SKM-1 treated with dmso at 0.1 percent for 144 hours (cell line): Measurements from ENCODE around the gene GLT8D1.
"Not testable (repeated sequence)": the region's sequence is repeated elsewhere in the genome, so short reads cannot be mapped to it uniquely, and the experiment has no call there.

Experiments used
- DNase-seq: peaks from one replicate; lab custom pipeline; 2025; ENCODE audit not compliant: unreplicated experiment; lab: John Stamatoyannopoulos, UW

The GLT8D1 gene

GRCh38 chr3:52683611-52684010, 22.0 kb downstream of the GLT8D1 start:
- no peak for DNase-seq

DNA sequence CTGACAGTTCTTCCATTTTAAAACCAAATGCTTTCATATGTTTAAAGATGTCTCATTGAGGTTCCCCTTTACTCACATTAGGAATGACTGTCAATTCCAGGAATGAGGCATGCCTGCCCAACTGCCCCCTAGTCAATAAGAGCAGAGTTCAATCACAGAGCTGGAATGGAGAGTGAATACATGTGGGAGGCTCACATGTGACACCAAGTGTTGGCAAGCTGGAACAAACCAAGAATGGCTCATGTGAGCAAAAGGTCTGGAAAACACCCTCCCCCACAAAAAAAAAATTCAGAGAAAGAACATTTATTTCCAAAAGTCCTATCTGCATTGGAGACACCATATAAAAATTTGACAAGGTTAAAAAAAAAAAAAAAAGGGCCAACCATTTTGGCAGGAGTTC, 23.6 kb downstream of the GLT8D1 start:
- DNase-seq, result peak; percentile 9

GRCh38 chr3:52681596-52681995, 24.0 kb downstream of the GLT8D1 start:
- no peak for DNase-seq

DNA sequence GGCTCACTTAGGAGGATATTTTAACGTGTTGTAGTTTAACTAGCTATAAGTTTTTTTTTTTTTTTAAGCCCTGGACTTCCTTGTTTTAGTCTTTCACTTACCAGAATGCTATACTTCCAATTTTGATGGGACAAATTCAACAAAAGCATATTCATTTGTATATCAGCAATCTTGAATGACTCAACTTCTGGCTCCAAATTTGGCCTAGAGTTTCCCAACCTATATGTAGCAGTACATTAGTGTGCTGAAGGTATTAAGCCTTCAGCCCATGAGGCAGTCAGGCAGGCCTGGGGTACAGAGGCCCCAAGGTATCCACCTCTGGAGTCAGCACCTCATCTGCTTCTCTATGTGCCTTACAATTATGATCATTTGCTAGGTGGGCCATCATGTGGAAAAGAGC, 25.8 kb downstream of the GLT8D1 start:
- DNase-seq, result no peak

- DNase-seq, result no peak
Measured at GRCh38 chr3:52679199-52679538, 26.4 kb downstream of the GLT8D1 start.

DNA sequence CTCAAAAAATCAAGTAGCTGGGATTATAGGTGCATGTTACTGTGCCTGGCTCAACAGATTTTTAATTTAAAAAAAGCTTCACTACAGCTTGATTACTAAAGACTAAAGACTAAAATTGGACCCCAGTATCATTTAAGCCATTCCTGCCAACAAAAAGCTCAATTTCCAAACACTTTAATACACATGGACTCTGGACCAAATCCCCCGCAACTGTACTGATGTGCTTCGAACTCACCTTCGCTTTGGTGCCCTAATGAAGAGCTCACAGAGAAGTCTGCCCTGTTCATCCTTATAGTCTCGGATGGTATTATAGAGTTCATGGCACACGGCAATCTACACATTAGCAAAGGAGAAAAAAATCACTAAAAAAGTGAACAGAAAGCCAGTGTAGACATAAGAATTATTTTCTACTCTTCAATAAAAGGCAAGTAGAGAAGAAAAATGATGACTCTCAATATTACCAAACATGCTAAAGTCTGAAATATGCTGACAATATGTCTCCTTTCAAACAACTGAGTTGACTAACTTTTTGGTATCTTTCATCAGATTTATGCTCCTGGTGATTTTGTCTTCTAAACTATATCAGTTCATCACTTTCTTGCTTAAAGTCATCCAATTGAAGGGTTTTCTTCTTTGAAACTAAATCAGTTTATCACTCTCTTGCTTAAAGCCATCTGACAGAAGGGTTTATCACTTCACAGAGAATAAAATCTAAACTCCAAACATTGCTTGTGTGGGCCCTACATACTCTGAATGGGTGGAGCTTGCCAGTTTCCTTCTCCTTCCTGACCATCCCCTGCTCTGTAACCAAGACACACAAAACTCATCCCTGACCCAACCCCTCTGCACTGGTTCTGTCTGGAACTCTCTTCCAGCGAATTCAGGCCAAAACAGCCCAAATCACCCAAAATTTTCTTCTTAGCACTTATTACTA, 27.1 kb downstream of the GLT8D1 start:
- no peak for DNase-seq

- DNase-seq, result not testable (repeated sequence)
Measured at GRCh38 chr3:52676201-52676600, 29.4 kb downstream of the GLT8D1 start.

GRCh38 chr3:52671676-52672075, 33.9 kb downstream of the GLT8D1 start:
- DNase-seq, result no peak

- DNase-seq, result peak; percentile 94
Measured at GRCh38 chr3:52670621-52671521, 34.7 kb downstream of the GLT8D1 start.

- DNase-seq, result no peak
Measured at GRCh38 chr3:52663098-52663497, 42.5 kb downstream of the GLT8D1 start.

GRCh38 chr3:52660046-52660445, 45.5 kb downstream of the GLT8D1 start:
- no peak for DNase-seq

DNA sequence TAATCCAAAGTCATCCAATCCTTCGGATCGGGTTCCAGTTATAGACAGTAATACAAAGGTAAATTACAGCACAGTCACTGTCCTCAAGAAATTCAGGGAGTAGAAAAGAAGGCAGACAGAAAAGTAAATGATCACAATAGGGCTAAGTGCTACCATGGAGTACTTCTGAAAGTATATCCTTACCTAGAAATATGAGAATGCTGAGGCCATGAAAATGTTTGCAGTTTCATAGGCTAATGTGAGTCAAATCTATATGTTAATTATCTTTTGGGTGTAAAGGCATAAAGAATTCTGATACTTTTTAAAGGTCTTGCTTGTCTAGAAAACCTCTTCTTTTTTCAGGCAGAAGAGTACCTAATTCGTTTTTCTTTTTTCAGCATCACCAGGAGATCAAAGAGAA, 49.7 kb downstream of the GLT8D1 start:
- no peak for DNase-seq

- DNase-seq, result no peak
Measured at GRCh38 chr3:52651592-52651991, 54.0 kb downstream of the GLT8D1 start.

- DNase-seq, result no peak
Measured at GRCh38 chr3:52650439-52650838, 55.2 kb downstream of the GLT8D1 start.

DNA sequence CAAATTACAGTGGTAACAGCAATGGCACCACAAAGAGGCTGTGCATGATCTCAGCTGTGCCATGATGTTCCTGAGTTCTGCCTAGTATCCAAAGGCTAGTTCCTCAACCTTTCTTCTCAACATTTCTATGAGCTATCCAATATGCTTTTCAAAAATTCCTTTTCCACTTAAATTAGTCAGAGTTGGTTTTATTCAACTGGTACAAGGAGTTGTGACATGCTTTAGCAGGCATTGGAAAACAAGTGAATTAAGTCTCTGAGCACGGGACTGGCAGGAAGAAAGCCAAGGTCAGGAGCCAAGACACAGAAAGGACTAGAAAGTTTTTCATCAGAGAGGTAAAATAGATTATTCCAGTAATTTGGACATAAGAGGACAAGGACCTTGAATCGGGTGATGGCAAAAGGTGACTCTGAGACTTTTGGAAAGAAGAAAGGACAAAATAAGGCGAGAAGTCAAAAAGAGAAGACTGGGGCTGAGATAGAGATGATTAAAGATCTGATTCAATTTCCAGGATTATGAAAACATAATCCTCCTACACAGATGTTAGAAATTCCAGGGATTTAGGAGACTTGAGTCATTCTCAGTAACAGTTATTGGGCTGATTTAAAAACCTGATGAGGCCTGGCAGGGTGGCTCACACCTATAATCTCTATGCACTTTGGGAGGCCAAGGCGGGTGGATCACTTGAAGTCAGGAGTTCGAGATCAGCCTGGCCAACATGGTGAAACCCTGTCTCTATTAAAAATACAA, 56.0 kb downstream of the GLT8D1 start:
- DNase-seq, result no peak

DNA sequence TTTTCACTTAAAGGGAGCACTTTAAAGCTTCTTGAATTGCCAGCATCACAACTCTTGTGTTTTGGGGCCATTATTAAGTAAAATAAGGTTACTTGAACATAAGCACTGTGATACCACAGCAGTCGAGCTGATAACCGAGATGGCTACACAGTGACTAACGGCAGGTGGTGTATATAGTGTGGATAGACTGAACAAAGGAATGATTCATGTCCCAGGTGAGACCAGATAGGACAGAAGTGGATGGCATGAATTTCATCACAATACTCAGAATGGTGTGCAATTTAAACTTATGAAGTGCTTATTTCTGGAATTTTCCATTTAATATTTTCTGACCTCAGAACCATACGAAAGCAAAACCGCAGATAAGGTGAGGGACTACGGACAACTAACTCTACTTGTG, 60.0 kb downstream of the GLT8D1 start:
- no peak for DNase-seq
